HepG2 (cell line): Measurements from ENCODE around the gene ALG14. TPM values are rescaled to one million over a fixed set of nuclear protein-coding genes. Genes with fewer than 3 reads are reported as not detected.
A peak's percentile ranks its signal among the peaks of the same experiment; 100 is the strongest.

ENCODE experiments used
- ATF7-NPFF ChIP-seq: sonication (generic); formaldehyde crosslinking; IDR thresholded peaks from 2 replicates; pipeline ENCODE4 v1.8.1; 2023; ENCODE audit warnings: mild to moderate bottlenecking, low read depth, missing genetic modification reagents, moderate library complexity
- JUNB ChIP-seq: sonication (generic); formaldehyde crosslinking; IDR thresholded peaks from 2 replicates; pipeline ENCODE4 v1.8.0; 2022; ENCODE audit warnings: missing genetic modification reagents, mild to moderate bottlenecking, borderline replicate concordance
- MLX ChIP-seq: IDR thresholded peaks from 2 replicates; pipeline ENCODE4 v1.6.1; 2016
- PAX8 ChIP-seq: sonication (generic); formaldehyde crosslinking; IDR thresholded peaks from 2 replicates; pipeline ENCODE4 v1.8.0; 2022; ENCODE audit warnings: mild to moderate bottlenecking, missing genetic modification reagents, borderline replicate concordance
- PAXIP1 ChIP-seq: sonication (generic); formaldehyde crosslinking; conservative IDR thresholded peaks from 2 replicates; pipeline ENCODE4 v1.4.0; 2020; ENCODE audit warnings: mild to moderate bottlenecking, missing genetic modification reagents, moderate library complexity
- SATB2 ChIP-seq: sonication (generic); formaldehyde crosslinking; IDR thresholded peaks from 2 replicates; pipeline ENCODE4 v1.5.0; 2020; ENCODE audit warnings: missing genetic modification reagents
- SRSF4 ChIP-seq: fragments of 200-400 bp; formaldehyde crosslinking; IDR thresholded peaks from one replicate; pipeline ENCODE4 v1.6.1; 2018; ENCODE audit warnings: mild to moderate bottlenecking, low read depth, low read length, moderate library complexity; ENCODE audit not compliant: poor library complexity, severe bottlenecking
- STAG1 ChIP-seq: sonication (generic); formaldehyde crosslinking; IDR thresholded peaks from 2 replicates; pipeline ENCODE4 v1.4.0; 2020; ENCODE audit warnings: missing genetic modification reagents
- ZHX2 ChIP-seq, 2 experiments: sonication (generic) in 1 of 2; formaldehyde crosslinking in 1 of 2; IDR thresholded peaks; 2 replicates each; pipeline versions ENCODE4 v1.6.1 to v1.9.0; 2014 to 2022; ENCODE audit warnings: antibody characterized with exemption in 1 of 2, borderline replicate concordance in 1 of 2, inconsistent platforms in 1 of 2, low read depth in 1 of 2, missing genetic modification reagents in 1 of 2
- ZNF672 ChIP-seq: sonication (generic); formaldehyde crosslinking; IDR thresholded peaks from 2 replicates; pipeline ENCODE4 v1.8.1; 2022; ENCODE audit warnings: missing genetic modification reagents
- polyA plus RNA-seq, 8 experiments: library from polyadenylated mRNA; depleted of rRNA in 3 of 8; stranded (reverse) in 7 of 8; unstranded in 1 of 8; fragments of >200 nt; fragmentation: Illumina TruSeq in 4 of 8; extraction: Trizol in 4 of 8; gene quantifications; 2 replicates each; pipeline versions ENCODE4 v1.2.1 to v1.2.3, GENCODE V29; 2011 to 2016; ENCODE audit warnings: low read depth in 4 of 8, missing spikeins in 1 of 8, mixed read lengths in 1 of 8; ENCODE audit not compliant: insufficient read depth in 1 of 8
- total RNA-seq, 5 experiments: library from RNA; depleted of rRNA; stranded (reverse); fragments of >200 nt; fragmentation: Illumina TruSeq; extraction: Trizol; gene quantifications; 2 replicates each; pipeline ENCODE4 v1.2.3, GENCODE V29; 2016; ENCODE audit warnings: low read depth in 1 of 5
- TF ChIP-seq, protein P1 (sequence below): sonication (generic); formaldehyde crosslinking; IDR thresholded peaks from 2 replicates; pipeline ENCODE4 v1.4.0; 2020; ENCODE audit warnings: missing genetic modification reagents, mild to moderate bottlenecking, borderline replicate concordance
- TF ChIP-seq, protein P2 (sequence below): IDR thresholded peaks from 2 replicates; pipeline ENCODE4 v1.4.0; 2020; ENCODE audit warnings: mild to moderate bottlenecking, missing genetic modification reagents

The ALG14 gene
- total and polyA plus RNA-seq, 2 of the 13 experiments (the other 11 are each of a cell fraction or from before 2014, with no cell fraction given) = 4.5 to 12.7 TPM

DNA sequence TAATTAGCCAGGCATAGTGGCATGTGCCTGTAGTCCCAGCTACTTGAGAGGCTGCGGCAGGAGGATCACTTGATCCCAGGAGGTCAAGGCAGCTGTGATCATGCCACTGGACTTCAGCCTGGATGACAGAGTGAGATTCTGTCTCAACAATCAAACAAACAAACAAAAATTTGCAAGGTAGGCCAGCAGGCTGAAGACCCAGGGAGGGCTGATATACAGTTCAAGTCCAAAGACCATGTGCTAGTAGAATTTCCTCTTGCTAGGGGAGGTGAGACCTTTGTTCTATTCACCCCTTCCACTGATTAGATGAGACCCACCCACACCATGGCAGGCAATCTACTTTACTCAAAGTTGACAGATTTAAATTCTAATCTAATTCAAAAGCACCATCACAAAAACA is 114.7 kb downstream of the ALG14 start (continued):
- TF ChIP-seq ATF7-NPFF (no peak), PAX8 (CRISPR knock-in tag) (no peak), ZNF672 (no peak), MLX (CRISPR knock-in tag) (no peak), PAXIP1 (CRISPR knock-in tag) (peak; percentile 69), JUNB (no peak), SATB2 (no peak), SRSF4 (no peak), ZHX2 (IDR thresholded peaks at IDR 0.05; ENCODE audit: low read depth) (no peak), ZHX2 (CRISPR knock-in tag; IDR thresholded peaks at IDR 0.05; ENCODE audit: borderline replicate concordance) (no peak), STAG1 (no peak)
- TF ChIP-seq, protein P1, sequence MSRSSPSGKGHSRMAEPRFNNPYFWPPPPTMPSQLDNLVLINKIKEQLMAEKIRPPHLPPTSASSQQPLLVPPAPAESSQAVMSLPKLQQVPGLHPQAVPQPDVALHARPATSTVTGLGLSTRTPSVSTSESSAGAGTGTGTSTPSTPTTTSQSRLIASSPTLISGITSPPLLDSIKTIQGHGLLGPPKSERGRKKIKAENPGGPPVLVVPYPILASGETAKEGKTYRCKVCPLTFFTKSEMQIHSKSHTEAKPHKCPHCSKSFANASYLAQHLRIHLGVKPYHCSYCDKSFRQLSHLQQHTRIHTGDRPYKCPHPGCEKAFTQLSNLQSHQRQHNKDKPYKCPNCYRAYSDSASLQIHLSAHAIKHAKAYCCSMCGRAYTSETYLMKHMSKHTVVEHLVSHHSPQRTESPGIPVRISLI (CRISPR knock-in tag) = 0 out of 2 replicates have a peak, but pooled peaks have one; percentile 36
- TF ChIP-seq, protein P2, sequence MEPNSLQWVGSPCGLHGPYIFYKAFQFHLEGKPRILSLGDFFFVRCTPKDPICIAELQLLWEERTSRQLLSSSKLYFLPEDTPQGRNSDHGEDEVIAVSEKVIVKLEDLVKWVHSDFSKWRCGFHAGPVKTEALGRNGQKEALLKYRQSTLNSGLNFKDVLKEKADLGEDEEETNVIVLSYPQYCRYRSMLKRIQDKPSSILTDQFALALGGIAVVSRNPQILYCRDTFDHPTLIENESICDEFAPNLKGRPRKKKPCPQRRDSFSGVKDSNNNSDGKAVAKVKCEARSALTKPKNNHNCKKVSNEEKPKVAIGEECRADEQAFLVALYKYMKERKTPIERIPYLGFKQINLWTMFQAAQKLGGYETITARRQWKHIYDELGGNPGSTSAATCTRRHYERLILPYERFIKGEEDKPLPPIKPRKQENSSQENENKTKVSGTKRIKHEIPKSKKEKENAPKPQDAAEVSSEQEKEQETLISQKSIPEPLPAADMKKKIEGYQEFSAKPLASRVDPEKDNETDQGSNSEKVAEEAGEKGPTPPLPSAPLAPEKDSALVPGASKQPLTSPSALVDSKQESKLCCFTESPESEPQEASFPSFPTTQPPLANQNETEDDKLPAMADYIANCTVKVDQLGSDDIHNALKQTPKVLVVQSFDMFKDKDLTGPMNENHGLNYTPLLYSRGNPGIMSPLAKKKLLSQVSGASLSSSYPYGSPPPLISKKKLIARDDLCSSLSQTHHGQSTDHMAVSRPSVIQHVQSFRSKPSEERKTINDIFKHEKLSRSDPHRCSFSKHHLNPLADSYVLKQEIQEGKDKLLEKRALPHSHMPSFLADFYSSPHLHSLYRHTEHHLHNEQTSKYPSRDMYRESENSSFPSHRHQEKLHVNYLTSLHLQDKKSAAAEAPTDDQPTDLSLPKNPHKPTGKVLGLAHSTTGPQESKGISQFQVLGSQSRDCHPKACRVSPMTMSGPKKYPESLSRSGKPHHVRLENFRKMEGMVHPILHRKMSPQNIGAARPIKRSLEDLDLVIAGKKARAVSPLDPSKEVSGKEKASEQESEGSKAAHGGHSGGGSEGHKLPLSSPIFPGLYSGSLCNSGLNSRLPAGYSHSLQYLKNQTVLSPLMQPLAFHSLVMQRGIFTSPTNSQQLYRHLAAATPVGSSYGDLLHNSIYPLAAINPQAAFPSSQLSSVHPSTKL (CRISPR knock-in tag) = peak; percentile 73
